ENCODE data around the gene ZNFX1. TPM values are rescaled to one million over a fixed set of nuclear protein-coding genes. Genes with fewer than 3 reads are reported as not detected.

The ZNFX1 gene
- total and polyA plus RNA-seq, 2 donors (not counting 1 experiment from before 2014, with no cell fraction given) = 10.3 to 37.9 TPM

DNA sequence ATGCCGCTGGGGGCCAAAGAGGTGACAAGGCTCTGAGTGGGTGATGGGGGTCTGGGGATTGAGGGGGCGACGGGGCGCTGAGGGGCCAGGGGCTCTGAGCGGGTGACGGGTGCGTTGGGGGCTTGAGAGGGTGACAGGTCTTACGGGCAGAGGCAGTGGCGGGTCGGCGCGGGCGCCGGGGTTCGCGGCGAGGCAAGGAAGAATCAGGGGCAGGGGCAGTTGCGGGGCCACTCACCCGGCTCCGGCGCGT is 146 bp downstream of the ZNFX1 start:
- under 1% methylated on average over 20 of the region's 22 CpGs for WGBS (ENCODE audit: insufficient coverage)
- intact Hi-C loops (cut with micrococcal nuclease) = loop anchor here (1.0 to 5.0 kb wide), 5 partner anchors 58 to 1920 kb away; partner anchors contain the start of genes ARFGEF2, CSE1L, DDX27 and STAU1
- DNase-seq (no peak), ATAC-seq (ENCODE audit: low read depth) (no peak)
- H2AFZ ChIP-seq (ENCODE audit: insufficient read depth, low read depth, low read length, poor library complexity, severe bottlenecking) = peak overlapping the region; percentile 75
- CTCF ChIA-PET = no interaction called here
- TF ChIP-seq CTCF (IDR thresholded peaks at IDR 0.05) (no peak), EZH2 (IDR thresholded peaks at IDR 0.05; ENCODE audit: borderline replicate concordance, insufficient read depth, low read depth, low read length, poor library complexity, severe bottlenecking) (no peak)
- H3K9me3 Mint-ChIP-seq (ENCODE audit: insufficient read depth) = peaks cover 12% of the 10 kb centered on the region
- H3K9me3 ChIP-seq (ENCODE audit: control extremely low read depth in 1 of 3, control insufficient read depth in 2 of 3, insufficient read depth in 1 of 3, low read length in 2 of 3) = peaks cover 1 to 31% (median 27%) of the 10 kb centered on the region in 3 donors
- peak overlapping the region; percentile 98 for H3K27ac Mint-ChIP-seq
- H3K4me2 ChIP-seq (replicated peaks; ENCODE audit: low read depth, low read length, poor library complexity, severe bottlenecking) = peak overlapping the region; percentile 74
- peak overlapping the region; percentile 99 for H3K4me3 Mint-ChIP-seq
- peaks cover 3 to 52% of the 10 kb centered on the region in 2 experiments for H3K36me3 ChIP-seq (replicated peaks in 1 of 2; ENCODE audit: control extremely low read depth in 1 of 2, control insufficient read depth in 1 of 2, extremely low read depth in 1 of 2, insufficient read depth in 2 of 2, low read length in 1 of 2)
- peaks cover 48% of the 10 kb centered on the region for H4K20me1 ChIP-seq (ENCODE audit: control insufficient read depth, insufficient read depth, low read length, poor library complexity, severe bottlenecking)
- peaks cover 58% of the 10 kb centered on the region for H3K4me1 Mint-ChIP-seq
- peaks cover 46 to 59% of the 10 kb centered on the region in 2 donors for H3K4me1 ChIP-seq (ENCODE audit: control insufficient read depth in 2 of 2, insufficient read depth in 2 of 2, low read length in 2 of 2)
- H3K79me2 ChIP-seq (ENCODE audit: control insufficient read depth, insufficient read depth, low read length) = peaks cover 78% of the 10 kb centered on the region
- POLR2A ChIA-PET = interaction anchor here (0.7 to 1.6 kb wide), 5 partner anchors 9 to 1734 kb away, joined by 3 to 12 read pairs (median 4); partner anchors contain the start of genes CSE1L, RNF114 and STAU1
- H3K4me3 ChIP-seq (ENCODE audit: control extremely low read depth in 1 of 5, extremely low read depth in 1 of 5, insufficient read depth in 1 of 5, low read depth in 2 of 5, low read length in 4 of 5) = peak overlapping the region; percentile 38 to 98 (median 96)
- no peaks in the 10 kb centered on the region for H3K27me3 Mint-ChIP-seq
- no peaks in the 10 kb centered on the region for H3K27me3 ChIP-seq (replicated peaks in 1 of 4; ENCODE audit: control extremely low read depth in 1 of 4, control insufficient read depth in 3 of 4, insufficient read depth in 4 of 4, low read length in 3 of 4)
- H3K27ac ChIP-seq (ENCODE audit: low read length in 2 of 2) = peak overlapping the region; percentile 77 to 98
- peak overlapping the region; percentile 88 for H3K9ac ChIP-seq (ENCODE audit: low read length)

Measured in B cell (primary cell).